Kidney tubule cell (primary cell): ENCODE data around the gene NANOS2.
A peak's percentile ranks its signal among the peaks of the same experiment; 100 is the strongest.
"Not testable (repeated sequence)": the region's sequence is repeated elsewhere in the genome, so short reads cannot be mapped to it uniquely, and the experiment has no call there.

Source experiments
- DNase-seq: peaks from one replicate; pipeline ENCODE4 v3.0.0-alpha.2; 2018; ENCODE audit warnings: low spot score

NANOS2 gene

DNA sequence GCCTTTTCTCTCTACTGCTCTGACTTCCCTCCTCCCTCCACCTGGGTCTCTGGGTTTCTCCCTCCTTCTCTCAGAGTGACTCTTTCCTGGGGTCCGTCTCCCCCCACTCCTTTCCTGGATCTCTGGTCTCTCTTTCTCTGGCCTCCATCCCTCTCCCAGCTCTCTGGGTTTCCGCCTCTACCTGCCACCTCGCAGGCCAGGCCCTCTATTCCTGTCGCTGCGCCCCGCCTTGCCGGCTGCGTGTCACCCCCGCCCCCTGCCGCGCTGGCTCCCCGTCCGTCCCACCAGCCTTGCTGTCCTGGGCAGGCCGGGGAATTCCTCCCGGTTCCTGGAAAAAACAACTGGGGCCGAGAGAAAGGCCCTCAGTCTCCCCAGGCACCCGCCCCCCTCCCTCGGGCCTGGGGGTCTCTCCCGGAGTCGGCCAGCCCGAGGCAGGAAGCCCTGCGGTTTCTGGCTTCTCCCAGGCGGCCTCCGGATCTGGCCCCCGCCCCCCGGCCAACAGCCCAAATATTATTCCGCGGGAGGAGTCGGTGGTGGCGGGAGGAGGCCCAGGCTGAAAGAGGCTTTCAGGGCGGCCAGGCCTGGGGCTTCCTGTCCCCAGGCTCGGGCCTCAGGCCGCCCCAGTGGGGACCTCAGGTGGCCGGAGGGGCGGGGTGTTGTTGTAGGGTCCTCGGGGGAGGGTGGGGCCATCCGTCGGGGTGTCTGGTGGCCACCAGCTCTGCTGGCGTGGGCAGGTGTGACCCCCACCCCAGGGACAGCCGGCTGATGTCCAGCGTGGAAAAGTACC lies 38.0 kb downstream of the NANOS2 start:
- DNase-seq: peak; percentile 48

DNA sequence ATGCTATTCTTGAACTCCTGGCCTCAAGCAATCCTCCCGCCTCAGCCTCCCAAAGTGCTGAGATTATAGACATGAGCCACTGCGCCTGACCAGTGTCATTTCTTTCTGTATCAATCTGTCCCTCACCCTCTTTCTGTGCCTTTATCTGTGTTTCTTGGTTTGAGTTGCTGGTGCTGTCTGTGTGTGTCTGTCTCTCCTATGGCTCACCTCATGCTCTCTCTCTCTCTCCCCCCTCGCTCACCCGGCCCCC lies 38.5 kb downstream of the NANOS2 start:
- no peak for DNase-seq

DNA sequence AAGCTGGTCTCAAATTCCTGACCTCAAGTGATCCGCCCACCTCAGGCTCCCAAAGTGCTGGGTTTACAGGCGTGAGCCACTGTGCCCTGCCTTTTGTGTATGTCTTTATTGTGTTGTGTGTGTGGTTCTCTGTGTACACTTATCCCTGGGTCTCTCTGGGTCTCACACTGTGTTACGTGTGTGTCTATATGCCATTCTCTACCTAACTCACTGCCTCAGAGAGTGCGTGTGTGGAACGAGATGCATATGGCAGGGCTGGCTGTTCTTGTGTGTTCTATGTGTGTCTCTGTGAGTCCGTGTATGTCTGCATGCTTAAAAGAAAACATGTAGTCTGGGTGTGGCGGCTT lies 40.0 kb downstream of the NANOS2 start:
- DNase-seq: no peak

DNA sequence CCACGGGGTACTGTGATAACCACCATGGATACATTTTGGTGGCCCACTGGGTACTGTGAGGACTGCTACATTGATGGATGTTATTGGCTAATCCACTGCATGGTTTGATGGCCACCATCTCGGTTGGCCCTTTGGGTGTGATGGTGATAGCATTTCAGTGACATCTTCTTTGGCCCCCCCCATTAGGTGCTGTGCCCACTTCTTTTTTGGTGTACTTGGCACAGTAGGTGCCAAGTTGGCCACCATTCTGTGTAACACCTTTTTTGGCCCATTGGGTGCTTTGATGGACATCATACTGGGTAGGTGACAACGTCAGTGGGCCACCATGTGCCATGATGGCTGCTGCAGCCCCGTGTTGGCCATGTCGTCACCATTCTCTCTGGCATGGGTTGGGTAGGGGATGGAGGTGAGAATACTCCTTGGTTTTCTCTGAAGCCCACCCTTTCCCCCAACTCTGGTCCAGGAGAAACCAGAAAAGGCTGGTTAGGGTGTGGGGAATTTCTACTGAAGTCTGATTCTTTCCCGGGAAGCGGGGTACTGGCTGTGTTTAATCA lies 41.3 kb downstream of the NANOS2 start:
- DNase-seq: no peak

DNA sequence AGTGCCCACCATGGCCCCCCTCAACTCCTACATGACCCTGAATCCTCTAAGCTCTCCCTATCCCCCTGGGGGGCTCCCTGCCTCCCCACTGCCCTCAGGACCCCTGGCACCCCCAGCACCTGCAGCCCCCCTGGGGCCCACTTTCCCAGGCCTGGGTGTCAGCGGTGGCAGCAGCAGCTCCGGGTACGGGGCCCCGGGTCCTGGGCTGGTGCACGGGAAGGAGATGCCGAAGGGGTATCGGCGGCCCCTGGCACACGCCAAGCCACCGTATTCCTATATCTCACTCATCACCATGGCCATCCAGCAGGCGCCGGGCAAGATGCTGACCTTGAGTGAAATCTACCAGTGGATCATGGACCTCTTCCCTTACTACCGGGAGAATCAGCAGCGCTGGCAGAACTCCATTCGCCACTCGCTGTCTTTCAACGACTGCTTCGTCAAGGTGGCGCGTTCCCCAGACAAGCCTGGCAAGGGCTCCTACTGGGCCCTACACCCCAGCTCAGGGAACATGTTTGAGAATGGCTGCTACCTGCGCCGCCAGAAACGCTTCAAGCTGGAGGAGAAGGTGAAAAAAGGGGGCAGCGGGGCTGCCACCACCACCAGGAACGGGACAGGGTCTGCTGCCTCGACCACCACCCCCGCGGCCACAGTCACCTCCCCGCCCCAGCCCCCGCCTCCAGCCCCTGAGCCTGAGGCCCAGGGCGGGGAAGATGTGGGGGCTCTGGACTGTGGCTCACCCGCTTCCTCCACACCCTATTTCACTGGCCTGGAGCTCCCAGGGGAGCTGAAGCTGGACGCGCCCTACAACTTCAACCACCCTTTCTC lies 42.3 kb downstream of the NANOS2 start:
- no peak for DNase-seq

DNA sequence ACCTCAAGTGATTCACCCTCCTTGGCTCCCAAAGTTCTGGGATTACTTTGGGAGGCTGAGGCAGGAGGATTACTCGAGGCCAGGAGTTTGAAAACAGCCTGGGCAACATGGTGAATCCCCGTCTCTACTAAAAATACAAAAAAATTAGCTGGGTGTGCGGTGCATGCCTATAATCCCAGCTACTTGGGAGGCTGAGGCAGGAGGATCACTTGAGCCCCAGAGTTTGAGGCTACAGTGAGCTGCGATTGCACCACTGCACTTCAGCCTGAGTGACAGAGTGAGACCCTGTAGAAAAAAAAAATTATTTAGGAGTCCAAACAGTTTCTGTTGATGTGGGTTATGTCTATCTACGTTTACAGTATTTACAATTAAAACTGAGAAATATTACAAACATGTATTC lies 43.8 kb downstream of the NANOS2 start:
- no peak for DNase-seq

DNA sequence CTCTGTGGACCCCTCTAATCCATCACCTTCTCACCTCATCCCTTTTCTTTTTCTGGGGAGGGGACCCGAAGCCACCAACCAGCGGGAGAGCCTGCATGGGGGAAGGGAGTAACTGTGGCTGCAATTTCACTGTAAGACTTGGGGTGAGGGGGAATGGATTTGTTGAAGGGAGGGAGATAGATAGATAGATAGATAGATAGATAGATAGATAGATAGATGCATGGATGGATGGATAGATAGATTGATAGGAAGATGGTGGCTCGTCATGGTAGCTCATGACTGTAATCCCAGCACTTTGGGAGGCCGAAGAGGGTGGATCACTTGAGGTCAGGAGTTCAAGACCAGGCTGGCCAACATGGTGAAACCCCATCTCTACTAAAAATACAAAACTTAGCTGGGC lies 47.3 kb downstream of the NANOS2 start:
- DNase-seq: not testable (repeated sequence)

DNA sequence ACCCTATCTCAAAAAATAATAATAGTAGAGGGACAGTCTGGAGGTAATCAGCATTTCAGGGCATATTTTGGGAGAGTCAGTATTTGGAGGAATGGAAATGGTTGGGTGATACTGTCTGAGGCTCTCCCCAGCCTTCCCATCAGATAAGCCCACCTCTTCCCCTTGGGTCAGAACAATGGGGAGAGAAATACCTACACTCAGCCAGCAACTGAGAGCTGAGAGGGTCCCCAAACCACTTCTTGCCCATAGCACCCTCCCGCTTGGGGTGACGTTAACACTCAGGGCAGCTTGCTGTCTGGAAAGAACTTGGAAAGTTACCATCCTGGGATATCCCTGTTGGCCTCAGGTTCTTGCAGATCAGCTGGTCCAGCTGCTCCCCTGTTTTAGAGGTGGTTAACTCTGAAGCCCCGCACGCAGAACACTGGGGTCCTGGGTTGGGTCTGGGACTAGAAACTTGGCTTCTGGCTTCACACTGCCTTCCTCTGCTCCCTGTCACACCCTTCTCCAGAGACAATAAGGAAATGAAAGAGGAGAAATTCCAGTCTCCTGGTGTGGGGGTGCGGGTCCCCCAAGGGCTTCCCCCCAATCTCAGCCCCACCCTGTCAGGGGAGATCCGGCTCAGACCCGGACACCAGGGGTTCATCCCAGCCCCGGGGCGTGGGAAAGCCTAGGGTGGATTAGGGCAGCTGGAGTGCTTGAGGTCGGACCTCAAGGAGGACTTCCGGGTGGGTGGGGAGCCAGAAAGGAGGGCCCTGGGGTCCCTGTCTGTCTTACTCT lies 48.0 kb downstream of the NANOS2 start:
- no peak for DNase-seq

DNA sequence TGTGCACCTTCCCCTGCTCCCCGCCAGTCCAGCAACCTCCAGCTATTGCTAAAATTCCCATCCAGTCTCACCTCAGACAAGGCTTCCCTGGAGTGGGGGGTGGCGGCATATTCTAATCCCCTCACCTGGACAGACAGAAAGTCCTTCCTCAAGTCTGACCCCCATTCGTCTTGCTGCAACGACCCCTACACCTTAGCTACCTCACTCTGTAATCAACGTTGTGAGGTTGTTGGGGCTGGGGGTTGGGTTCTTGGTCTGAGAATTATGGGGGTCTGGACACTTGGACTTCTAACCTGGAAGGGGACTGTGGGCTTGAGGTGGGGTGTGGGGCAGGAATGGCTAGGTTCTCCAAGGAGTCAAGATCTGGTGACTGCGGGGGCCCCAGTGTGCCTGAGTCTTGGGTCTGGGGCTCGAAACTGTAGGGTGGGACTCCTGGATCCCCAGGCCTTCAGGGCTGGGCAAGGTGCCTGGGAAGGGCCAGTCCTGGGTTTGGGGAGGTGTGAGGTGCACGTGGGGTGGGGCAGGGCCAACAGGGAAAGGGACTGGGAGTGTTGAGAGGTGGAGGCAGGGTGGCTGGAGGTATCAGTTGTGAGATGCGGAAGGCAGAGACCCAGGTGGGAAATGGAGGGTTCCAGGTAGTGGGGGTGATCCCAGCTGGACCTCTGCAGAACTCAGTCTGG lies 49.2 kb downstream of the NANOS2 start:
- DNase-seq: no peak

DNA sequence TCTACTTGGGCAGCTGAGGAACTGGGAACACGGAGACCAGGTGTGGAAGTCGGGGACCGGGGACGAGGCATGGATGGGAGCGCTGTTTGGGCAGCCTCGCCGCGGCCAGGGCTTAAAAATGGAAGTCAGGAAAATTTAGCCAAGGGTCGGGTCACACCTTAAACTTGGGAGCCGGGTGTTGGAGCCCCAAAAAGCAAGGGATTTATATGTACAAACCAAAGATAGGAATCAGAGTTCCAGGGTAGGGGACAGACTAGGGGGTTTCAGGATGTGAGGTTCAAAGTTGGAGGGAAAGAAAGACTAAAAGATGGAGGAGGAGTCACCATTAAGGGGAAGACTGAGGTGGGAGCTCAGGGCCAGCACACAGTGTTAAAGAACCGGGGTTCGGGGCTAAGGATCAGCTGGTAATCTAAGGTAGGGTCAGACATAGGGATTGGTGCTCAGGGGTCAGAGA lies 49.9 kb downstream of the NANOS2 start:
- no peak for DNase-seq

DNA sequence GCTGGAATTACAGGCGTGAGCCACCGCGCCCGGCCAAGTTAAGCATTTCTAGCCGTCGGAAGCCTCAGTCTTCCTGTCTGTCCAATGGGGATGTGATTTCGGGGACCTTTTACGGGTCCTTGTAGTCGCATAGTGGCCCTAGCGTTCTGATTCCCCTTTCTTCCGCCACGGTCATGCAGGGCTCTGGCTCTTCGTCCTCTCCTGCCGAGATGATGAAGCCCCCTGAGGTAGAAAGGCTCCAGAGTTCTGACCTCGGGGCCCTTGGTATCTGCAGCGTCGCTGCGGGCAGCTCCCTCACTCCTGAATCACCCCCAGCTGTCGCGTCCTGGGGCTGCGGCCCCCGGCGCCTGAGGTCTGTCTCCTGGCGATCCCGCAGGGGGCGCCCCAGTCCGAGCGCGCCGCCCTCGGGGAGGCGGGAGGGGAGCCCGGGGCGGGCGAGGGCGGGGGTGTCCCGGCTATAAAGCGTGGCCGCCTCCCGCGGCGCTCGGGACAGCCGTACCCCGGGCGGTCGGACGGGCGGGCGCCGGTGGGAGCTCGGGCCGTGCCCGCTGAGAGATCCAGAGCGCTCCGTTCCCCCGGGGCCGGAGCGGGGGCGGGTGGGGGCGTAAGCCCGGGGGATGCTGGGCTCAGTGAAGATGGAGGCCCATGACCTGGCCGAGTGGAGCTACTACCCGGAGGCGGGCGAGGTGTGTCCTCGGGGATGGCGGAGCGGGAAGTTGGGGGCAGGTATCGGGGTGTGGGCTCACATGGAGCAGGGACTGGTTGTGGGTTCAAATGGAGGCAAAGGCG lies 50.5 kb downstream of the NANOS2 start, which contains the start of gene FOXA3:
TSS of gene FOXA3 (plus strand) at position 487 of the 789 bp plus-strand sequence. CDS start at position 618, 131 bp downstream.
- DNase-seq: peak; percentile 69

DNA sequence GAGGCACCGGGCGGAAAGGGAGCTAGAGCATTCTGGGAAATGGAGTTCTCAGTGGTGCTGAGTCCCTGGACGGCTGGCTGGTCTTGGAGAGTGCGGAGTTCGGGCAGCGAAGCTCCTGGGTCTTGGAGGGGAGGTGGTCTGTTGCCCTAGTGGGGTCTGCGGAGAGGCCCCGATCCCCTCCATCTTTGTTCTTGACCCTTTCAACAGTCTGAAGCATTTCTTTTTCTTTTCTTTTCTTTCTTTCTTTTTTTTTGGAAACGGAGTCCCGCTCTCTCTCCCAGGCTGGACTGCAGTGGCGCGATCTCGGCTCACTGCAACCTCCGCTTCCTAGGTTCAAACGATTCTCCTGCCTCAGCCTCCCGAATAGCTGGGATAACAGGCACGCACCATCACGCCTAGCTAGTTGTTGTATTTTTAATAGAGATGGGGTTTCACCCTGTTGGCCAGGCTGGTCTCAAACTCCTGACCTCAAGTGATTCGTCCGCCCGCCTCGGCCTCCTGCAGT lies 51.2 kb downstream of the NANOS2 start:
- DNase-seq: no peak
